ENCODE data around the gene PLA1A. TPM values are rescaled to one million over a fixed set of nuclear protein-coding genes. Genes with fewer than 3 reads are reported as not detected.

PLA1A gene
- total and polyA plus RNA-seq, 2 donors (not counting 1 experiment from before 2014, with no cell fraction given), result 0.27 to 0.28 TPM

DNA sequence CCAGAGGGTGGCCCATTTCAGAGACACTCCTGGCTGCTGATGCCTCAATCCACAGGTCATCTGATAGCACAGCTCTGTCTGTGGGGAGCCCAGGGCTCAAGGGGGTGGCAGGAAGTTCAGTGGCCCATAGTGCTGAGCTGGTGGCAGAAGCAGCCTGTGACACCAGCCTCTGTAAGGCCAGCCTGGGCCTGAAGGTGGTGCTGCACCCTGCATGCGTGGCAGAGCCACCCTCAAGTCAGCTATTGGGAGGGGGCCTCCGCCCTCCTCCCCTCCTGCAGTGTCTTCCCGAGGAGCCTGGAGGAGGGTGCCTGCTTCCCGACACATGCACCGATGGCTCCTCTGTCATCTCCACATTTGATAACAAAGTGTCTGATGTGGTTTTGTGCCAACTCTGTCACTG, 3.0 kb downstream of the PLA1A start:
- no peaks in the 10 kb centered on the region for H3K9me3 Mint-ChIP-seq (ENCODE audit: insufficient read depth)
- no peaks in the 10 kb centered on the region for H3K36me3 ChIP-seq (replicated peaks in 1 of 2; ENCODE audit: control extremely low read depth in 1 of 2, control insufficient read depth in 1 of 2, extremely low read depth in 1 of 2, insufficient read depth in 2 of 2, low read length in 1 of 2)
- no peak overlapping the region for H3K27ac Mint-ChIP-seq
- no peaks in the 10 kb centered on the region for H3K27me3 ChIP-seq (replicated peaks in 1 of 4; ENCODE audit: control extremely low read depth in 1 of 4, control insufficient read depth in 3 of 4, insufficient read depth in 4 of 4, low read length in 3 of 4)
- intact Hi-C loops (cut with micrococcal nuclease), result no loop called here
- H3K4me3 Mint-ChIP-seq, result no peak overlapping the region
- TF ChIP-seq EZH2 (IDR thresholded peaks at IDR 0.05; ENCODE audit: borderline replicate concordance, insufficient read depth, low read depth, low read length, poor library complexity, severe bottlenecking), result no peak
- TF ChIP-seq, protein P1, sequence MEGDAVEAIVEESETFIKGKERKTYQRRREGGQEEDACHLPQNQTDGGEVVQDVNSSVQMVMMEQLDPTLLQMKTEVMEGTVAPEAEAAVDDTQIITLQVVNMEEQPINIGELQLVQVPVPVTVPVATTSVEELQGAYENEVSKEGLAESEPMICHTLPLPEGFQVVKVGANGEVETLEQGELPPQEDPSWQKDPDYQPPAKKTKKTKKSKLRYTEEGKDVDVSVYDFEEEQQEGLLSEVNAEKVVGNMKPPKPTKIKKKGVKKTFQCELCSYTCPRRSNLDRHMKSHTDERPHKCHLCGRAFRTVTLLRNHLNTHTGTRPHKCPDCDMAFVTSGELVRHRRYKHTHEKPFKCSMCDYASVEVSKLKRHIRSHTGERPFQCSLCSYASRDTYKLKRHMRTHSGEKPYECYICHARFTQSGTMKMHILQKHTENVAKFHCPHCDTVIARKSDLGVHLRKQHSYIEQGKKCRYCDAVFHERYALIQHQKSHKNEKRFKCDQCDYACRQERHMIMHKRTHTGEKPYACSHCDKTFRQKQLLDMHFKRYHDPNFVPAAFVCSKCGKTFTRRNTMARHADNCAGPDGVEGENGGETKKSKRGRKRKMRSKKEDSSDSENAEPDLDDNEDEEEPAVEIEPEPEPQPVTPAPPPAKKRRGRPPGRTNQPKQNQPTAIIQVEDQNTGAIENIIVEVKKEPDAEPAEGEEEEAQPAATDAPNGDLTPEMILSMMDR (IDR thresholded peaks at IDR 0.05), result peak; percentile 43
- CTCF ChIA-PET, result interaction anchor here (0.6 to 1.7 kb wide), 10 partner anchors 12 to 220 kb away, joined by 3 to 9 read pairs (median 4); partner anchors contain the start of genes ADPRH and COX17
- H3K9me3 ChIP-seq (ENCODE audit: control extremely low read depth in 1 of 3, control insufficient read depth in 2 of 3, insufficient read depth in 1 of 3, low read length in 2 of 3), result no peaks in the 10 kb centered on the region
- ATAC-seq (ENCODE audit: low read depth) (peak; percentile 84), DNase-seq (peak; percentile 52)
- H3K4me1 ChIP-seq (ENCODE audit: control insufficient read depth in 2 of 2, insufficient read depth in 2 of 2, low read length in 2 of 2), result peaks cover 7 to 15% of the 10 kb centered on the region in 2 donors
- no peak overlapping the region for H3K9ac ChIP-seq (ENCODE audit: low read length)
- peaks cover 36% of the 10 kb centered on the region for H3K4me1 Mint-ChIP-seq
- no peaks in the 10 kb centered on the region for H4K20me1 ChIP-seq (ENCODE audit: control insufficient read depth, insufficient read depth, low read length, poor library complexity, severe bottlenecking)
- H3K4me2 ChIP-seq (replicated peaks; ENCODE audit: low read depth, low read length, poor library complexity, severe bottlenecking), result no peak overlapping the region
- H3K27me3 Mint-ChIP-seq, result no peaks in the 10 kb centered on the region
- H3K79me2 ChIP-seq (ENCODE audit: control insufficient read depth, insufficient read depth, low read length), result no peaks in the 10 kb centered on the region
- H2AFZ ChIP-seq (ENCODE audit: insufficient read depth, low read depth, low read length, poor library complexity, severe bottlenecking), result peak overlapping the region; percentile 14
- no peak overlapping the region for H3K27ac ChIP-seq (ENCODE audit: low read length in 2 of 2)
- H3K4me3 ChIP-seq (ENCODE audit: control extremely low read depth in 1 of 5, extremely low read depth in 1 of 5, insufficient read depth in 1 of 5, low read depth in 2 of 5, low read length in 4 of 5), result no peak overlapping the region
- POLR2A ChIA-PET, result no interaction called here
- WGBS (ENCODE audit: insufficient coverage), result 43% methylated on average over 3 of the region's 5 CpGs

DNA sequence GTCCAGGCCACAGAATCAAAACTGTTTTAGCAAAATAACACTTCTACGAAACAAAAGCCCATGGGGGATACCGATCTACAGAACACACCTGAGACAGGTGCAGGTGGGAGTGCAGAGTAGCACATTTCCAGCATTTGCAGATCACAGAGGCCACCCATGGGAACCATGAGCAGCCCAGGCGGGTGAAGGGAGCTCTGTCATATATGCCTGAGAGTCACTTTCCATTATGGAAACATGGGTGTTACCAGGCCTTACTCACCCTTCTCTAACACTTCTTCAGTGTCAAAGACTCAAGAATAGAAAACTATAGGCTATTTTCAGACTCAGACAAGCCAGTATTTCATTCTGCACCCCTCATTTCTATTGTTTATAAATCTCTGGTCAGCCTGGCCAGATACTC, 3.5 kb downstream of the PLA1A start:
- peaks cover 4 to 10% of the 10 kb centered on the region in 2 donors for H3K4me1 ChIP-seq (ENCODE audit: control insufficient read depth in 2 of 2, insufficient read depth in 2 of 2, low read length in 2 of 2)
- Mint-ChIP-seq H3K4me3 (no peak overlapping the region), H3K4me1 (peaks cover 32% of the 10 kb centered on the region), H3K27ac (no peak overlapping the region), H3K9me3 (ENCODE audit: insufficient read depth) (no peaks in the 10 kb centered on the region), H3K27me3 (no peaks in the 10 kb centered on the region)
- H3K4me2 ChIP-seq (replicated peaks; ENCODE audit: low read depth, low read length, poor library complexity, severe bottlenecking), result no peak overlapping the region
- no peaks in the 10 kb centered on the region for H3K36me3 ChIP-seq (replicated peaks in 1 of 2; ENCODE audit: control extremely low read depth in 1 of 2, control insufficient read depth in 1 of 2, extremely low read depth in 1 of 2, insufficient read depth in 2 of 2, low read length in 1 of 2)
- no peaks in the 10 kb centered on the region for H4K20me1 ChIP-seq (ENCODE audit: control insufficient read depth, insufficient read depth, low read length, poor library complexity, severe bottlenecking)
- intact Hi-C loops (cut with micrococcal nuclease), result no loop called here
- 88% methylated on average over 3 of the region's 3 CpGs for whole genome bisulfite sequencing (ENCODE audit: insufficient coverage)
- ChIA-PET POLR2A (no interaction called here), CTCF (interaction anchor here (0.6 to 1.6 kb wide), 7 partner anchors 12 to 219 kb away, joined by 3 to 9 read pairs (median 4); partner anchors contain the start of gene ADPRH)
- H3K27ac ChIP-seq (ENCODE audit: low read length in 2 of 2), result no peak overlapping the region
- no peaks in the 10 kb centered on the region for H3K27me3 ChIP-seq (replicated peaks in 1 of 4; ENCODE audit: control extremely low read depth in 1 of 4, control insufficient read depth in 3 of 4, insufficient read depth in 4 of 4, low read length in 3 of 4)
- ATAC-seq (ENCODE audit: low read depth) (no peak), DNase-seq (no peak)
- H3K9ac ChIP-seq (ENCODE audit: low read length), result no peak overlapping the region
- H2AFZ ChIP-seq (ENCODE audit: insufficient read depth, low read depth, low read length, poor library complexity, severe bottlenecking), result peak overlapping the region; percentile 14
- no peaks in the 10 kb centered on the region for H3K79me2 ChIP-seq (ENCODE audit: control insufficient read depth, insufficient read depth, low read length)
- H3K4me3 ChIP-seq (ENCODE audit: control extremely low read depth in 1 of 5, extremely low read depth in 1 of 5, insufficient read depth in 1 of 5, low read depth in 2 of 5, low read length in 4 of 5), result no peak overlapping the region
- H3K9me3 ChIP-seq (ENCODE audit: control extremely low read depth in 1 of 3, control insufficient read depth in 2 of 3, insufficient read depth in 1 of 3, low read length in 2 of 3), result no peaks in the 10 kb centered on the region
- TF ChIP-seq EZH2 (IDR thresholded peaks at IDR 0.05; ENCODE audit: borderline replicate concordance, insufficient read depth, low read depth, low read length, poor library complexity, severe bottlenecking), result no peak
- TF ChIP-seq, protein P1 (IDR thresholded peaks at IDR 0.05), result no peak
